ENCODE results near the gene PHC2. TPM values are rescaled to one million over a fixed set of nuclear protein-coding genes. Genes with fewer than 3 reads are reported as not detected.

Gene PHC2
- total and polyA plus RNA-seq, 2 of the 13 experiments (the other 11 are each of a cell fraction or from before 2014, with no cell fraction given): 52.5 to 84.9 TPM

DNA sequence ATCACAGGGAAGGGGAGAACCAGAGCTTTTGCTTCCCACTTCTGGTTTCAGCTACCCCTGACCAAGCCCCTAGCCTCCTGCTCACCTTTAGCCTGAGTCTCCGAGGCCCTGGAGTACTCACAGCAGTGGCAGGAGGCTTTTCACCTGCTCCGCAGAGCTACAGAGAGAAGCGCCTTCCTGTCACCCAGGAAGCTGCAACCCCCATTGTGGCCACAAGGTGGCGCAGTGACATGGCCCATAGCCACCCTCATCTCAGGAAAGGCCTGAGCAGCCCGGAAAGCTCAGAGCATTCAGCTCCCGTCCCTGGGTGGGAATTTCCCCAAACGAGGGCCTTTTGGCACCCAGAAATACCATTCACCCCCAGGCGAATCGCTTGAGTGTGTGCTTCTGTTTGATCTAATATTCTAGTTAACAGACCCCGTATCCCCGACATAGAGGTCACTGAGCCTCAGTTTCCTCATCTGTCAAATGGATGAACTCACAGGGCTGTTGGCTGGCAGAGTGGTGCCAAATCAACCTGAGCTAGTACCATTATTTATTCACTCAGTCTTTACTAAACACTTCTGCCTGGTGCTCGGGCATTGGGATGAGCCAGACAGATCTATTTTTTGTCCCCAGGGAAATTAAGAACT lies 135.3 kb downstream of the PHC2 start (continued):
- TF ChIP-seq CREB3 (CRISPR knock-in tag; IDR thresholded peaks at IDR 0.05) (no peak), ZNF703 (CRISPR knock-in tag; IDR thresholded peaks at IDR 0.05; ENCODE audit: borderline replicate concordance) (no peak), ZNF788 (CRISPR knock-in tag; IDR thresholded peaks at IDR 0.05; ENCODE audit: borderline replicate concordance) (peak; percentile 35; the same call in 1 of the 2 replicates), ERF (CRISPR knock-in tag; IDR thresholded peaks at IDR 0.05) (no peak), PAWR (CRISPR knock-in tag; IDR thresholded peaks at IDR 0.05; ENCODE audit: borderline replicate concordance) (no peak), ZSCAN20 (CRISPR knock-in tag; IDR thresholded peaks at IDR 0.05; ENCODE audit: borderline replicate concordance) (no peak), CTCF (CRISPR knock-in tag; IDR thresholded peaks at IDR 0.05) (peak; percentile 96), CEBPB (IDR thresholded peaks at IDR 0.05; ENCODE audit: borderline replicate concordance, low read depth, low read length) (no peak), ZFP90 (CRISPR knock-in tag; IDR thresholded peaks at IDR 0.05; ENCODE audit: borderline replicate concordance) (no peak), MTF2 (CRISPR knock-in tag; IDR thresholded peaks at IDR 0.05; ENCODE audit: borderline replicate concordance) (no peak), ZSCAN22 (CRISPR knock-in tag; IDR thresholded peaks at IDR 0.05) (no peak; the same call in 1 of the 2 replicates), ZZZ3 (CRISPR knock-in tag; IDR thresholded peaks at IDR 0.05; ENCODE audit: borderline replicate concordance) (no peak)
- TF ChIP-seq, protein P1, sequence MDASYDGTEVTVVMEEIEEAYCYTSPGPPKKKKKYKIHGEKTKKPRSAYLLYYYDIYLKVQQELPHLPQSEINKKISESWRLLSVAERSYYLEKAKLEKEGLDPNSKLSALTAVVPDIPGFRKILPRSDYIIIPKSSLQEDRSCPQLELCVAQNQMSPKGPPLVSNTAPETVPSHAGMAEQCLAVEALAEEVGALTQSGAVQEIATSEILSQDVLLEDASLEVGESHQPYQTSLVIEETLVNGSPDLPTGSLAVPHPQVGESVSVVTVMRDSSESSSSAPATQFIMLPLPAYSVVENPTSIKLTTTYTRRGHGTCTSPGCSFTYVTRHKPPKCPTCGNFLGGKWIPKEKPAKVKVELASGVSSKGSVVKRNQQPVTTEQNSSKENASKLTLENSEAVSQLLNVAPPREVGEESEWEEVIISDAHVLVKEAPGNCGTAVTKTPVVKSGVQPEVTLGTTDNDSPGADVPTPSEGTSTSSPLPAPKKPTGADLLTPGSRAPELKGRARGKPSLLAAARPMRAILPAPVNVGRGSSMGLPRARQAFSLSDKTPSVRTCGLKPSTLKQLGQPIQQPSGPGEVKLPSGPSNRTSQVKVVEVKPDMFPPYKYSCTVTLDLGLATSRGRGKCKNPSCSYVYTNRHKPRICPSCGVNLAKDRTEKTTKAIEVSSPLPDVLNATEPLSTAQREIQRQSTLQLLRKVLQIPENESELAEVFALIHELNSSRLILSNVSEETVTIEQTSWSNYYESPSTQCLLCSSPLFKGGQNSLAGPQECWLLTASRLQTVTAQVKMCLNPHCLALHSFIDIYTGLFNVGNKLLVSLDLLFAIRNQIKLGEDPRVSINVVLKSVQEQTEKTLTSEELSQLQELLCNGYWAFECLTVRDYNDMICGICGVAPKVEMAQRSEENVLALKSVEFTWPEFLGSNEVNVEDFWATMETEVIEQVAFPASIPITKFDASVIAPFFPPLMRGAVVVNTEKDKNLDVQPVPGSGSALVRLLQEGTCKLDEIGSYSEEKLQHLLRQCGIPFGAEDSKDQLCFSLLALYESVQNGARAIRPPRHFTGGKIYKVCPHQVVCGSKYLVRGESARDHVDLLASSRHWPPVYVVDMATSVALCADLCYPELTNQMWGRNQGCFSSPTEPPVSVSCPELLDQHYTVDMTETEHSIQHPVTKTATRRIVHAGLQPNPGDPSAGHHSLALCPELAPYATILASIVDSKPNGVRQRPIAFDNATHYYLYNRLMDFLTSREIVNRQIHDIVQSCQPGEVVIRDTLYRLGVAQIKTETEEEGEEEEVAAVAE (CRISPR knock-in tag; IDR thresholded peaks at IDR 0.05; ENCODE audit: borderline replicate concordance): no peak
- TF ChIP-seq, protein P2, sequence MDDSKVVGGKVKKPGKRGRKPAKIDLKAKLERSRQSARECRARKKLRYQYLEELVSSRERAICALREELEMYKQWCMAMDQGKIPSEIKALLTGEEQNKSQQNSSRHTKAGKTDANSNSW (CRISPR knock-in tag; IDR thresholded peaks at IDR 0.05; ENCODE audit: borderline replicate concordance): no peak
- TF ChIP-seq, protein P3, sequence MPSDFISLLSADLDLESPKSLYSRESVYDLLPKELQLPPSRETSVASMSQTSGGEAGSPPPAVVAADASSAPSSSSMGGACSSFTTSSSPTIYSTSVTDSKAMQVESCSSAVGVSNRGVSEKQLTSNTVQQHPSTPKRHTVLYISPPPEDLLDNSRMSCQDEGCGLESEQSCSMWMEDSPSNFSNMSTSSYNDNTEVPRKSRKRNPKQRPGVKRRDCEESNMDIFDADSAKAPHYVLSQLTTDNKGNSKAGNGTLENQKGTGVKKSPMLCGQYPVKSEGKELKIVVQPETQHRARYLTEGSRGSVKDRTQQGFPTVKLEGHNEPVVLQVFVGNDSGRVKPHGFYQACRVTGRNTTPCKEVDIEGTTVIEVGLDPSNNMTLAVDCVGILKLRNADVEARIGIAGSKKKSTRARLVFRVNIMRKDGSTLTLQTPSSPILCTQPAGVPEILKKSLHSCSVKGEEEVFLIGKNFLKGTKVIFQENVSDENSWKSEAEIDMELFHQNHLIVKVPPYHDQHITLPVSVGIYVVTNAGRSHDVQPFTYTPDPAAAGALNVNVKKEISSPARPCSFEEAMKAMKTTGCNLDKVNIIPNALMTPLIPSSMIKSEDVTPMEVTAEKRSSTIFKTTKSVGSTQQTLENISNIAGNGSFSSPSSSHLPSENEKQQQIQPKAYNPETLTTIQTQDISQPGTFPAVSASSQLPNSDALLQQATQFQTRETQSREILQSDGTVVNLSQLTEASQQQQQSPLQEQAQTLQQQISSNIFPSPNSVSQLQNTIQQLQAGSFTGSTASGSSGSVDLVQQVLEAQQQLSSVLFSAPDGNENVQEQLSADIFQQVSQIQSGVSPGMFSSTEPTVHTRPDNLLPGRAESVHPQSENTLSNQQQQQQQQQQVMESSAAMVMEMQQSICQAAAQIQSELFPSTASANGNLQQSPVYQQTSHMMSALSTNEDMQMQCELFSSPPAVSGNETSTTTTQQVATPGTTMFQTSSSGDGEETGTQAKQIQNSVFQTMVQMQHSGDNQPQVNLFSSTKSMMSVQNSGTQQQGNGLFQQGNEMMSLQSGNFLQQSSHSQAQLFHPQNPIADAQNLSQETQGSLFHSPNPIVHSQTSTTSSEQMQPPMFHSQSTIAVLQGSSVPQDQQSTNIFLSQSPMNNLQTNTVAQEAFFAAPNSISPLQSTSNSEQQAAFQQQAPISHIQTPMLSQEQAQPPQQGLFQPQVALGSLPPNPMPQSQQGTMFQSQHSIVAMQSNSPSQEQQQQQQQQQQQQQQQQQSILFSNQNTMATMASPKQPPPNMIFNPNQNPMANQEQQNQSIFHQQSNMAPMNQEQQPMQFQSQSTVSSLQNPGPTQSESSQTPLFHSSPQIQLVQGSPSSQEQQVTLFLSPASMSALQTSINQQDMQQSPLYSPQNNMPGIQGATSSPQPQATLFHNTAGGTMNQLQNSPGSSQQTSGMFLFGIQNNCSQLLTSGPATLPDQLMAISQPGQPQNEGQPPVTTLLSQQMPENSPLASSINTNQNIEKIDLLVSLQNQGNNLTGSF (CRISPR knock-in tag; IDR thresholded peaks at IDR 0.05): no peak

Data from HepG2 (cell line).